ENCODE data around the gene SOX15. TPM values are rescaled to one million over a fixed set of nuclear protein-coding genes. Genes with fewer than 3 reads are reported as not detected.

Gene SOX15
- total RNA-seq, 4 donors from 2014 or later = 3.1 to 6.9 (median 5.0) TPM

GRCh38 chr17:7577327-7578199 is 12.3 kb downstream of the SOX15 start:
- H3K36me3 ChIP-seq = peaks cover 4 to 74% (median 27%) of the 10 kb centered on the region in 3 donors
- TF ChIP-seq EP300 (IDR thresholded peaks at IDR 0.05) = no peak
- no peak for TF ChIP-seq CTCF (IDR thresholded peaks at IDR 0.05)
- no peak for TF ChIP-seq POLR2A (IDR thresholded peaks at IDR 0.05)
- DNase-seq (ENCODE audit: low spot score in 2 of 2) = no peak
- WGBS, 2 donors = 74 to 82% methylated on average over 17 of the region's 17 CpGs
- H3K9me3 ChIP-seq = no peaks in the 10 kb centered on the region
- peaks cover 0 to 85% (median 56%) of the 10 kb centered on the region in 4 donors for H3K4me1 ChIP-seq
- no peak overlapping the region for H3K4me3 ChIP-seq
- peak overlapping the region in 2 of 4 donors; percentile 97 for H3K27ac ChIP-seq
- no peaks in the 10 kb centered on the region for H3K27me3 ChIP-seq

GRCh38 chr17:7576432-7576937 is 13.4 kb downstream of the SOX15 start:
- H3K4me1 ChIP-seq = peaks cover 0 to 81% (median 48%) of the 10 kb centered on the region in 4 donors
- no peaks in the 10 kb centered on the region for H3K9me3 ChIP-seq
- no peaks in the 10 kb centered on the region for H3K27me3 ChIP-seq
- TF ChIP-seq CTCF (IDR thresholded peaks at IDR 0.05) (no peak), POLR2A (IDR thresholded peaks at IDR 0.05) (no peak), EP300 (IDR thresholded peaks at IDR 0.05) (no peak)
- DNase-seq (ENCODE audit: low spot score in 2 of 2) = no peak
- peaks cover 4 to 73% (median 27%) of the 10 kb centered on the region in 3 donors for H3K36me3 ChIP-seq
- H3K27ac ChIP-seq = no peak overlapping the region
- 80% methylated on average over 14 of the region's 14 CpGs for WGBS, 2 donors
- H3K4me3 ChIP-seq = no peak overlapping the region

GRCh38 chr17:7575959-7576358 is 13.9 kb downstream of the SOX15 start:
- Histone ChIP-seq H3K4me1 (peaks cover 0 to 81% (median 45%) of the 10 kb centered on the region in 4 donors), H3K4me3 (no peak overlapping the region), H3K9me3 (no peaks in the 10 kb centered on the region), H3K36me3 (peaks cover 4 to 72% (median 27%) of the 10 kb centered on the region in 3 donors), H3K27ac (peak overlapping the region in 2 of 4 donors; percentile 48 to 55), H3K27me3 (no peaks in the 10 kb centered on the region)
- TF ChIP-seq CTCF (IDR thresholded peaks at IDR 0.05) (no peak), EP300 (IDR thresholded peaks at IDR 0.05) (no peak), POLR2A (IDR thresholded peaks at IDR 0.05) (no peak)
- 67 to 70% methylated on average over 7 of the region's 7 CpGs for WGBS, 2 donors
- no peak for DNase-seq (ENCODE audit: low spot score in 2 of 2)

- H3K9me3 ChIP-seq = no peaks in the 10 kb centered on the region
- TF ChIP-seq POLR2A (IDR thresholded peaks at IDR 0.05) (no peak), EP300 (IDR thresholded peaks at IDR 0.05) (no peak), CTCF (IDR thresholded peaks at IDR 0.05) (no peak)
- peak overlapping the region in 2 of 4 donors; percentile 48 to 55 for H3K27ac ChIP-seq
- peaks cover 4 to 72% (median 29%) of the 10 kb centered on the region in 3 donors for H3K36me3 ChIP-seq
- peaks cover 0 to 77% (median 42%) of the 10 kb centered on the region in 4 donors for H3K4me1 ChIP-seq
- no peaks in the 10 kb centered on the region for H3K27me3 ChIP-seq
- WGBS, 2 donors = 86 to 100% methylated on average over 1 of the region's 1 CpG
- no peak overlapping the region for H3K4me3 ChIP-seq
- DNase-seq (ENCODE audit: low spot score in 2 of 2) = no peak
Observed at GRCh38 chr17:7575481-7575883, 14.4 kb downstream of the SOX15 start.
